Measurements from ENCODE around the gene EHD1.

Gene EHD1

DNA sequence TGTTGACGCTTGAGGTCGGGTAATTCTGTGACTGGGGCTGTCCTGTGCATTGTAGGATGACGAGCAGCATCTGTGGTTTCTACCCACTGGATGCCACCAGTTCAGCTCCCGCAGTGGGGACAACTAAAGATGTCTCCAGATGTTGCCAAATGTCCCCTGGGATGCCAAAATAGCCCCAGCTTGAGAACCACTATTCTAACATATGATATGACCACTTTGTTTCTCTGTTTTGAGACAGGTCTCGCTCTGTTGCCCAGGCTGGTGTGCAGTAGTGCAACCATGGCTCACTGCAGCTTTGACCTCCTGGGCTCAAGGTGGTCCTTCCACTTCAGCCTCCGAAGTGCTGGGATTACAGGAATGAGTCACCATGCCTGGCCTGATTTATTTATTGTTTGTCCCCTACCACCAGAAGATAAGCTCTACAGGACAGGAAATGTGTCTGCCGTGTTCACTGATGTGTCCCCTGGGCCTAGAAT, 63.7 kb downstream of the EHD1 start:
- Mint-ChIP-seq H3K9me3 (no peaks in the 10 kb centered on the region), H3K4me3 (no peak overlapping the region), H3K27ac (peak overlapping the region; percentile 23), H3K4me1 (peaks cover 6% of the 10 kb centered on the region), H3K36me3 (ENCODE audit: low read depth) (no peaks in the 10 kb centered on the region), H3K27me3 (no peaks in the 10 kb centered on the region)
- DNase-seq (no peak), ATAC-seq (no peak)

DNA sequence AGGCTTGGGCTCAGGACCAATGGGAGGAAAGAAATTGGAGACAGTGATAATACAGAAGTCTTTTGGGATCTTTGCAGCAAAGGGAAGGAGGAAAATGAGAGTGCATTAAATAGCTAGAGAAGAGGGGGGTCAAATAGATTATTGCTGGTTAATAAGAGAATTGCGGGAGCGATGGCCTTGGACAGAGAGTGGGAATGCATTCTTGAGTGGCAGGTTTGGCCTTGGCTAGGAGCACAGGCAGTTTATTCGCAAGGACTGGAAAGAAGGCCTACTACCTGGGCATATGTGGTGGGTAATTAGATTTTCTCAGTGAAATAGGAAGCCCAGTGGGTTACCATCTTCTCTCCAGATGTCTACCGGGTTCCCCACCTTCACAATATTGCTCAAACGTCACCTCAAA, 64.6 kb downstream of the EHD1 start:
- DNase-seq (no peak), ATAC-seq (no peak)
- H3K9me3 Mint-ChIP-seq = no peaks in the 10 kb centered on the region
- H3K27me3 Mint-ChIP-seq = no peaks in the 10 kb centered on the region
- H3K36me3 Mint-ChIP-seq (ENCODE audit: low read depth) = no peaks in the 10 kb centered on the region
- H3K4me3 Mint-ChIP-seq = no peak overlapping the region
- peaks cover 13% of the 10 kb centered on the region for H3K4me1 Mint-ChIP-seq
- H3K27ac Mint-ChIP-seq = no peak overlapping the region

DNA sequence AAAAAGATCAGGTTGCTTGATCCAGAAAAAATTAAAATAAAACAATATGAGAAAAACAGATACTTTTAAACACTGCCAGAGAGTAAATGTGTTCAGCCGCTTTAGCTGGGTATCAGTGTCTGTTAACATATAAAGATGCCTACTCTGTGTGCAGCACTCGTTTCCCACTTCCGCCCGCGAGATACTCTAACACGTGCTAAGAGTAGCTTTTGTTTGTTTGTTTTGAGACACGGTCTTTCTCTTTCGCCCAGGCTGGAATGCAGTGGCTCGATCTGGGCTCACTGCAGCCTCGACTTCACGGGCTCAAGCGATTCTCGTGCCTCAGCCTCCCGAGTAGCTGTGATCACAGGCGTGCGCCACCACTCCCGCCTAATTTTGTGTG, 67.5 kb downstream of the EHD1 start:
- H3K4me3 Mint-ChIP-seq = peak overlapping the region; percentile 87
- H3K27ac Mint-ChIP-seq = peak overlapping the region; percentile 74
- peaks cover 5% of the 10 kb centered on the region for H3K36me3 Mint-ChIP-seq (ENCODE audit: low read depth)
- H3K4me1 Mint-ChIP-seq = peaks cover 19% of the 10 kb centered on the region
- ATAC-seq (peak; percentile 24), DNase-seq (peak; percentile 30)
- H3K9me3 Mint-ChIP-seq = no peaks in the 10 kb centered on the region
- H3K27me3 Mint-ChIP-seq = no peaks in the 10 kb centered on the region

DNA sequence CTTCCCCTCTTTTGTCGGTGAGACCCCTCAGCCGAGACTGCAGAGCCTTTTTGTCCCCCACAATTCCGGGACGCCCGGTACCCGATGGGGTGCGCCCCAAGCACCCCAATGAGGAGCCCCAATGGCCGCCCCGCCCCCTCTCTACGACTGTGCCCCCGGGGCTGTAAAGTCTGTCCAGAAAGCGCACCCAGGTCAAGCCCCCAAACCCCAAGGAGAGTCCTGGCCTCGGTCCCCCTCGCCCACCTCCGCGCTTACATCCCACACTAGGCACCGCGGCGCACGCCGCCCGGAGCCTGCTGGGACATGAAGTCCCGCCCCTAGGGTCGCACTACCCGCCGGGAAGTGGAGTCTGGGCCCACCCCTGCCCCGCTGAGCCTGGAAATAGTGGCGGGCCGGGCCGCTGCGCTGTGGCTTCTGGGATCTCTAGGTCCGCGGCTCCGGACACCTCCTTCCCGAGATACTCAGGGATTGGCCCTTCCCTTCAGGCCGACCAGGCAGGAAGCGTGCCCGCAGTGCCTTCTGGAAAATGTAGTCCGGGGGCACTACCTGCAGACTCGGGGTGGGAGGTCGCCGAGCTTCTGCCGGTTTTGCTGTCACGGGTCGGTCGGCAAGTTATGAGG, 68.0 kb downstream of the EHD1 start, which contains the start of gene MEN1:
MEN1 (minus strand) TSS at position 281 of the 620 bp plus-strand sequence. CDS start 442 bp downstream, outside the sequence.
- ATAC-seq (peak; percentile 95), DNase-seq (peak; percentile 85)
- Mint-ChIP-seq H3K27me3 (no peaks in the 10 kb centered on the region), H3K9me3 (no peaks in the 10 kb centered on the region), H3K4me3 (peak within 1 kb of the TSS; percentile 87), H3K36me3 (ENCODE audit: low read depth) (peaks cover 6% of the 10 kb centered on the region), H3K27ac (peak within 1 kb of the TSS; percentile 76), H3K4me1 (peaks cover 19% of the 10 kb centered on the region)

DNA sequence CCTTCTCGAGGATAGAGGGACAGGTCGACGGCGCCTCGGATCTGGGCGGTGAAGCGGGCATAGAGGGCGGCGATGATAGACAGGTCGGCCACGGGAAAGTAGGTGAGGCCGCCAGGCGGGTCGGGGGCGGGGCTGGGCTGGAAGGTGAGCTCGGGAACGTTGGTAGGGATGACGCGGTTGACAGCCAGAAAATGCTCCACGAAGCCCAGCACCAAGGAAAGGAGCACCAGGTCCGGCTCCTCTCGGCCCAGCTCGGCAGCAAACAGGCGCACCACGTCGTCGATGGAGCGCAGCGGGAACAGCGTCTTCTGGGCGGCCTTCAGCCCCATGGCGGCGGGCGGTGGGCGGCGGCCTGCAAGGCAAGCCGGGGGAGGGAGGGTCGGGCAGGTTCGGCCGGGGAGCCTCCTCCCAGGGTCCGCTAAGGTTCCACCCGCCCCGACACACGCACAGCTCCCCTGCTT, 68.6 kb downstream of the EHD1 start:
- Mint-ChIP-seq H3K36me3 (ENCODE audit: low read depth) (peaks cover 6% of the 10 kb centered on the region), H3K4me3 (peak overlapping the region; percentile 87), H3K4me1 (peaks cover 19% of the 10 kb centered on the region), H3K27ac (peak overlapping the region; percentile 76), H3K27me3 (no peaks in the 10 kb centered on the region), H3K9me3 (no peaks in the 10 kb centered on the region)
- DNase-seq (peak; percentile 32), ATAC-seq (no peak)

DNA sequence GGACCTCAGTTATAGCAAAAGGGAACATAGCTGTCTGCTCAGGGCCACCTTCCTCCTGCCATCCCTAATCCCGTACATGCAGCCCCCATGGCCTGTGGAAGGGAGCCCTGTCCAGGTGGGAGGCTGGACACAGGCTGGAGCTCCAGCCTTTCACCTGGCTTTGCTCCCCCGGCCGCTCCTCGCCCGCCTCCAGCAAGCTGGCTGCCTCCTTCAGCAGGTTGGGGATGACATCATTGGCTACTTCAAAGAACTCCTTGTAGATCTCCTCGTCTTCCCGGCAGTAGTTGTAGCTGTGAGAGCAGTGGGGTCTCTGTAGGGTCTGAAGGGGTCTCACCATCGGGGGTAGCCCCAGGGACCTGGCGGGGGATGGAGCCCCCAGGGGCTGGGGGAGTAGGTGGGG, 72.9 kb downstream of the EHD1 start:
- no peak overlapping the region for H3K4me3 Mint-ChIP-seq

DNA sequence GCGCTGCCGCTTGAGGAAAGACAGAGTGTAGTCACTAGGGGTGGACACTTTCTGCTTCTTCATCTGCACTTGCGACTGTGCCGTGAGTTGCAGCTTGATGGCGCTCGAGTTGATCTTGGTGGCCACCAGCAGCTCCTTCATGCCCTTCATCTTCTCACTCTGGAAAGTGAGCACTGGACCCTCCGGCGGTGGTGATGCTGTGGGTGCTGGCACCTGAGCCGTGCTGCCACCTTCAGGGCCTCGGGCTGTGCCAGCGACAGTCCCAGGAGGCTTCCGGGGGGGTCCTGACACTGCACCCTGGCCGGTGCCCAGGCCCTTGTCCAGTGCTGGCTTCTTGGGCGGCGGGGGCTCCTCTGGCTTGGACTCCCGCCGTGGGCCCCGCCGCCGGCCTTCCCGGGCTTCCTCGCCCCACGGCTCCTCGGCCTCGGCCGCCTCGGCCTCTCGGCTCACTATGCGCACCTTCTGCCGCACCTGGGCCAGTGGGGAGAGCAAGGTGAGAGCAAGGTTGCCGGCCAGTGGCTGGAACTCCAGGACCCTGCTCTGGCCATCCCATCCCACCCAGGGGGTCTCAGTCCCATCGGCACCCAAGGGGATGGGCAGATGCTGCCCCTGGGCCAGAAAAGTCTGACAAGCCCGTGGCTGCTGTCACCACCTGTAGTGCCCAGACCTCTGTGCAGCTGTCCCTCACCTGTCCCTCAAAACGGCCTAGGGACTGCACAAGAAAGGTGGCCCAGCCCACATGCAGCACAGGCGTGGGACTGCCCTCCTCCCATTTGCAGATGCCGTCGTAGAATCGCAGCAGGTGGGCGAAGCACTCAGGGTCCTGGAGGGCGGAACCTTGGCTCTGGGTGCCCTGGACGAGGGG, 73.8 kb downstream of the EHD1 start:
- H3K27ac Mint-ChIP-seq = no peak overlapping the region
- H3K36me3 Mint-ChIP-seq (ENCODE audit: low read depth) = peaks cover 9% of the 10 kb centered on the region
- H3K4me3 Mint-ChIP-seq = peak overlapping the region; percentile 86
- H3K27me3 Mint-ChIP-seq = no peaks in the 10 kb centered on the region
- H3K4me1 Mint-ChIP-seq = peaks cover 33% of the 10 kb centered on the region
- DNase-seq = no peak
- no peaks in the 10 kb centered on the region for H3K9me3 Mint-ChIP-seq
- ATAC-seq = no peak

More for the DNA sequence above, 72.9 kb downstream of the EHD1 start:
- H3K27me3 Mint-ChIP-seq = no peaks in the 10 kb centered on the region
- peaks cover 34% of the 10 kb centered on the region for H3K4me1 Mint-ChIP-seq
- H3K27ac Mint-ChIP-seq = no peak overlapping the region
- no peaks in the 10 kb centered on the region for H3K9me3 Mint-ChIP-seq
- DNase-seq = no peak
- ATAC-seq = no peak
- H3K36me3 Mint-ChIP-seq (ENCODE audit: low read depth) = peaks cover 7% of the 10 kb centered on the region

DNA sequence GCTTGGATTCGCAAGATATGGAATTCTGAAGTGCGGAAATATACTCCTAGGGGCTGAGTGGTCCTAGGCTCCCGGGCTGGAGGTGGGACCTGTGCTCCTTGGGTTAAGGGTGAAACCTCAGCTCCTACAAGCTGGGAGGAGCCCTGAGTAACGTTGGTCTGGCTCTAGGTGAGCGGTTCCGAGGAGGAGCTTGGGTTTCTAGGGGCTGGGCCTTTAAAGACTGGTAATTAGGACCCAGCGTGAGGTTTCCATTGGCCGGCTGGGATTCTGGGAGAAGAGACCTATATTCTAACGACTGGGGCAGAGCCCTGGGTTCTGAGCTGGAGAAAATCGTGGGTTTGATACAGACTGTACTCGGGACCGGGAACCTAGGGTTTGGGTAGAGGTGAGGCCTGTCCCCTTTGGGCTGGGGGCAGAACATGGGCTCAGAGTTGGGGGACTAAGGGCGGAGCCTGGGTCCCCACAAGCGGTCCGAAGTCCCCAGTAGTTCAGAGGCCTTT, 74.5 kb downstream of the EHD1 start:
- peak overlapping the region; percentile 86 for H3K4me3 Mint-ChIP-seq
- H3K27me3 Mint-ChIP-seq = no peaks in the 10 kb centered on the region

DNA sequence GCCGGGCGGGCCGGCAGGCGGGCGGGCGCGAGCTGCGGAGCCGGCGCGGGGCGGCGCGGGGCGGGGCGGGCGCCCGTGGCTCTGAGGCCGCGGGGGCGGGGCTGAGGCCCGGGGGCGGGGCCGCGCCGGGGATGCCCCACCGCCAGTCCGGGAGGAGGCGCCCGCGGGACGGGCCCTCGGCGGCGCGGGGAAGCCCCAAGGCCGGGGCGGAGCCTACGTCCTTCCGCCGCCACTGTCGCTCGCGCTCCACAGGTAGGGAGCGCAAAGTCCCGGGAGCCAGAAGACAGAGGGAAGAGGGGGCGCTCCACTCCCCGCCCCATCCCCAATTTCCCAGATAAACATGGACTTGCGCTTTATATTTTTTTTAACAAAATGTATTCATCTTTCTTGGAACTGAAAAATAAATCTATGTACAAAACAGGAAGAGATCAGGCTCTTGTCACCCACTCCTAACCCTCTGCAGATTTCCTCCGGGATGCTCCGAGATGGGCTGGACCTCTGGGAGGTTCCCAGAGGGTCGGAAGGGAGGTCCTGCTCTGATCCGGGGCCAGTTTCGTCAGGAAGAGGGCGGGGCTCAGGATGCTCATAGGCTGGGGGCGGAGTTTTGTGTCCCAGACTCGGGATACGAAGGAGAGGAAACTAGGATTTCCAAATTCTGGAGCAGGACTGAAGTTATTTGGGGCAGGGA, 75.1 kb downstream of the EHD1 start, which contains the start of gene MAP4K2:
MAP4K2 (minus strand) TSS at position 57 of the 688 bp plus-strand sequence. CDS start 65 bp downstream, outside the sequence.
- Mint-ChIP-seq H3K4me1 (peaks cover 30% of the 10 kb centered on the region), H3K27ac (peak within 1 kb of the TSS; percentile 89), H3K9me3 (no peaks in the 10 kb centered on the region), H3K27me3 (no peaks in the 10 kb centered on the region), H3K4me3 (peak within 1 kb of the TSS; percentile 86), H3K36me3 (ENCODE audit: low read depth) (peaks cover 13% of the 10 kb centered on the region)
- DNase-seq = peak; percentile 88
- ATAC-seq = peak; percentile 83

More for the DNA sequence above, 74.5 kb downstream of the EHD1 start:
- DNase-seq (no peak), ATAC-seq (no peak)
- Mint-ChIP-seq H3K27ac (peak overlapping the region; percentile 89), H3K4me1 (peaks cover 29% of the 10 kb centered on the region), H3K36me3 (ENCODE audit: low read depth) (peaks cover 12% of the 10 kb centered on the region), H3K9me3 (no peaks in the 10 kb centered on the region)

DNA sequence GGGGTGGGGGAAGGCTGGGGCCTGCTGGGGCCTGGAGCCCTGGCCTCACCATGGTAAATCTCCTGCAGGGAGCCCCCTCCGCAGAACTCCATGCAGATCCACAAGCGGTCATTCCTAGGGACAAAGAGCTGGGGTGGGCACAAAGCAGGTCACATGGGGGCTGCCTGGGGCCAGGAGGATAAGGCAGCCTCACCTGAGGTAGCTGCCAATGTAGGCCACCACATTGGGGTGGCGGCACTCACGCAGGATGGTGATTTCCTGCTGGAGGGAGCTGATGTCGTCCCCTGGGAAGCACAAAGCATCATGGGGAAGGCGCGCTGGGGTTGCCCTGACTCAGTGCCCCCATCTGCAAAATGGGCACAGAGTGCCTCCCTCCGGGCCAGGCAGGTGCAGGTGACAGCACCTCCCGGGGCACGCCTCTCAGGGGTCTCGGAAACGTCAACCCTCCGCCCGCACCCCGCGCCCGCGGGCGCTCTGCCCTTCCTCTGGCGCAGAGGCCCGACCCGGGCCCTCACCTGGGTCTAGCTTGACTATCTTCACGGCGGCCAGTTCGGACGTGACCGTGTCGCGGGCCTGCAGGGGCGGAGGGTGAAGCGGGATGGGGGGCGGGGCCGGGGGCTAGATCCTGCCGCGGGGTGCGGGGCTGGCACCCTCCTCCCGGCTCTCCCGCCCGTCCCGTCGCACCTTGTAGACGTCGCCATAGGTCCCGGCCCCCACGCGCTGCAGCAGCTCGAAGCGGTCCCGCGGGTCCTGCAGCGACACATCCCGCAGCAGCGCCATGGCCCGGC, 75.9 kb downstream of the EHD1 start:
- no peaks in the 10 kb centered on the region for H3K9me3 Mint-ChIP-seq
- H3K4me3 Mint-ChIP-seq = peak overlapping the region; percentile 83
- peak; percentile 61 for DNase-seq
- peaks cover 11% of the 10 kb centered on the region for H3K36me3 Mint-ChIP-seq (ENCODE audit: low read depth)
- H3K27ac Mint-ChIP-seq = peak overlapping the region; percentile 71
- ATAC-seq = peak; percentile 8
- peaks cover 27% of the 10 kb centered on the region for H3K4me1 Mint-ChIP-seq
- no peaks in the 10 kb centered on the region for H3K27me3 Mint-ChIP-seq
